IMR-90 (cell line): ENCODE results near the gene PKD1L1. TPM values are rescaled to one million over a fixed set of nuclear protein-coding genes. Genes with fewer than 3 reads are reported as not detected.
A peak's percentile ranks its signal among the peaks of the same experiment; 100 is the strongest.

Source experiments
- ATAC-seq: fragments of 200-7000 bp; cut with Tn5 transposase; 2 replicates; pipeline ENCODE4 v1.9.1; 2020; ENCODE audit warnings: low read depth, mild to moderate bottlenecking, moderate library complexity
- BruUV-seq: library from RNA; stranded (reverse); fragments of 400-500 nt; replicated peaks from 2 replicates; lab custom pipeline; 2021; lab: Mats Ljungman, UMichigan
- CTCF ChIA-PET: fragments of 300-600 bp; formaldehyde crosslinking; extraction: SDS; loops from one replicate; lab custom pipeline; 2021; ENCODE audit warnings: antibody characterized with exemption; lab: Yijun Ruan, JAX
- POLR2A ChIA-PET: fragments of 300-600 bp; sonication (Branson Sonifier 250); formaldehyde crosslinking; loops from one replicate; lab custom pipeline; 2022; ENCODE audit warnings: antibody characterized with exemption; ENCODE audit not compliant: unreplicated experiment; lab: Charles Lee
- DNase-seq: peaks from one replicate; pipeline ENCODE4 v3.0.0; 2013
- H2AFZ ChIP-seq: replicated peaks from 2 replicates; pipeline ENCODE3; 2013; ENCODE audit warnings: low read length, mild to moderate bottlenecking; ENCODE audit not compliant: poor library complexity
- H2AK5ac ChIP-seq: 2 replicates; pipeline ENCODE4 v1.6.1; 2013; ENCODE audit warnings: low read depth, low read length, inconsistent platforms
- H2AK9ac ChIP-seq: replicated peaks from 2 replicates; pipeline ENCODE3; 2013; ENCODE audit warnings: mild to moderate bottlenecking, low read depth, low read length, moderate library complexity; ENCODE audit not compliant: poor library complexity
- H2BK120ac ChIP-seq: 2 replicates; pipeline ENCODE4 v1.6.1; 2013; ENCODE audit warnings: low read depth, low read length, inconsistent platforms
- H2BK15ac ChIP-seq: 3 replicates; pipeline ENCODE4 v1.6.1; 2013; ENCODE audit warnings: low read depth, low read length, inconsistent platforms
- H2BK20ac ChIP-seq: 2 replicates; pipeline ENCODE4 v1.6.1; 2013; ENCODE audit warnings: low read depth, mild to moderate bottlenecking, inconsistent platforms, low read length, moderate library complexity
- H2BK5ac ChIP-seq: 2 replicates; pipeline ENCODE4 v1.6.1; 2013; ENCODE audit warnings: mild to moderate bottlenecking, low read depth, low read length, inconsistent platforms; ENCODE audit not compliant: poor library complexity, severe bottlenecking
- H3K14ac ChIP-seq: replicated peaks from 2 replicates; pipeline ENCODE4 v1.6.1; 2013; ENCODE audit warnings: low read depth, low read length, inconsistent platforms
- H3K18ac ChIP-seq: 2 replicates; pipeline ENCODE4 v1.6.1; 2013; ENCODE audit warnings: low read depth, low read length, control low read depth
- H3K23ac ChIP-seq: 2 replicates; pipeline ENCODE4 v1.6.1; 2013; ENCODE audit warnings: low read depth, low read length, inconsistent platforms
- H3K27ac ChIP-seq: 2 replicates; pipeline ENCODE4 v1.5.1; 2013; ENCODE audit warnings: mild to moderate bottlenecking, control low read depth, low read length; ENCODE audit not compliant: insufficient read depth
- H3K27me3 ChIP-seq: 2 replicates; pipeline ENCODE4 v1.6.1; 2013; ENCODE audit warnings: low read length; ENCODE audit not compliant: control insufficient read depth, insufficient read depth
- H3K36me3 ChIP-seq: 2 replicates; pipeline ENCODE4 v1.6.1; 2013; ENCODE audit warnings: low read length, mixed read lengths; ENCODE audit not compliant: control insufficient read depth, insufficient read depth
- H3K4ac ChIP-seq: 2 replicates; pipeline ENCODE4 v1.6.1; 2013; ENCODE audit warnings: low read depth, low read length, inconsistent platforms
- H3K4me1 ChIP-seq: 2 replicates; pipeline ENCODE4 v1.6.1; 2013; ENCODE audit warnings: low read length, mixed read lengths; ENCODE audit not compliant: control insufficient read depth, insufficient read depth
- H3K4me2 ChIP-seq: 2 replicates; pipeline ENCODE4 v1.6.1; 2013; ENCODE audit warnings: low read depth, mild to moderate bottlenecking, control low read depth, low read length, moderate library complexity
- H3K4me3 ChIP-seq: 2 replicates; pipeline ENCODE4 v1.5.1; 2013; ENCODE audit warnings: low read depth, mild to moderate bottlenecking, control low read depth, low read length, moderate library complexity; ENCODE audit not compliant: insufficient read depth
- H3K56ac ChIP-seq: 2 replicates; pipeline ENCODE4 v1.6.1; 2013; ENCODE audit warnings: low read length, inconsistent platforms; ENCODE audit not compliant: insufficient read depth; ENCODE audit errors: extremely low read depth
- H3K79me1 ChIP-seq, 2 experiments: 2 replicates each; pipeline ENCODE4 v1.6.1; 2013; ENCODE audit warnings: low read length in 2 of 2, inconsistent platforms in 1 of 2, low read depth in 1 of 2
- H3K9ac ChIP-seq: 2 replicates; pipeline ENCODE4 v1.6.1; 2013; ENCODE audit warnings: low read depth, low read length, control low read depth
- H3K9me1 ChIP-seq: 2 replicates; pipeline ENCODE4 v1.6.1; 2013; ENCODE audit warnings: low read length, inconsistent platforms; ENCODE audit not compliant: insufficient read depth
- H3K9me3 ChIP-seq: 2 replicates; pipeline ENCODE4 v1.6.1; 2013; ENCODE audit warnings: low read length; ENCODE audit not compliant: control insufficient read depth, insufficient read depth
- H4K20me1 ChIP-seq: 2 replicates; pipeline ENCODE4 v1.6.1; 2013; ENCODE audit warnings: low read length, inconsistent platforms; ENCODE audit not compliant: insufficient read depth
- H4K5ac ChIP-seq: 2 replicates; pipeline ENCODE4 v1.6.1; 2013; ENCODE audit warnings: mild to moderate bottlenecking, low read depth, low read length, control low read depth
- H4K8ac ChIP-seq, 2 experiments: 2 replicates each; pipeline ENCODE4 v1.6.1; 2013; ENCODE audit warnings: low read depth in 2 of 2, low read length in 2 of 2, control low read depth in 1 of 2, inconsistent platforms in 1 of 2
- H4K91ac ChIP-seq: 2 replicates; pipeline ENCODE4 v1.6.1; 2013; ENCODE audit warnings: low read depth, low read length, inconsistent platforms; ENCODE audit not compliant: insufficient read depth
- BHLHE40 ChIP-seq: fragments of 150-350 bp; IDR thresholded peaks from 2 replicates; pipeline ENCODE4 v1.6.1; 2016; ENCODE audit warnings: mild to moderate bottlenecking, low read depth, low read length
- CEBPB ChIP-seq: IDR thresholded peaks from 2 replicates; pipeline ENCODE4 v1.6.1; 2012; ENCODE audit warnings: low read depth, low read length, improper control_type of control experiment
- CHD1 ChIP-seq: IDR thresholded peaks from 2 replicates; pipeline ENCODE4 v1.6.1; 2012; ENCODE audit warnings: low read depth, low read length, improper control_type of control experiment
- FOS ChIP-seq: fragments of 150-350 bp; IDR thresholded peaks from 2 replicates; pipeline ENCODE4 v1.6.1; 2016; ENCODE audit warnings: low read depth, low read length
- MAFK ChIP-seq: IDR thresholded peaks from 2 replicates; pipeline ENCODE4 v1.6.1; 2012; ENCODE audit warnings: low read depth, low read length, improper control_type of control experiment
- MAZ ChIP-seq: IDR thresholded peaks from 2 replicates; pipeline ENCODE4 v1.6.1; 2012; ENCODE audit warnings: low read depth, mild to moderate bottlenecking, low read length, improper control_type of control experiment, moderate library complexity, borderline replicate concordance
- MXI1 ChIP-seq: IDR thresholded peaks from 2 replicates; pipeline ENCODE4 v1.6.1; 2012; ENCODE audit warnings: low read depth, mild to moderate bottlenecking, low read length, moderate library complexity, borderline replicate concordance
- NFE2L2 ChIP-seq: fragments of 150-350 bp; IDR thresholded peaks from 2 replicates; pipeline ENCODE4 v1.6.1; 2016; ENCODE audit warnings: low read depth, mild to moderate bottlenecking, low read length
- POLR2A ChIP-seq: IDR thresholded peaks from 2 replicates; pipeline ENCODE4 v1.6.1; 2012; ENCODE audit warnings: mild to moderate bottlenecking, low read depth, low read length
- RAD21 ChIP-seq: IDR thresholded peaks from 2 replicates; pipeline ENCODE4 v1.6.1; 2012; ENCODE audit warnings: low read length, improper control_type of control experiment
- RCOR1 ChIP-seq: IDR thresholded peaks from 2 replicates; pipeline ENCODE4 v1.6.1; 2012; ENCODE audit warnings: mild to moderate bottlenecking, low read length, improper control_type of control experiment; ENCODE audit not compliant: insufficient replicate concordance
- RFX5 ChIP-seq: IDR thresholded peaks from 2 replicates; pipeline ENCODE4 v1.8.0; 2012; ENCODE audit warnings: low read depth, mild to moderate bottlenecking, low read length, moderate library complexity
- SMC3 ChIP-seq: fragments of 150-350 bp; IDR thresholded peaks from 2 replicates; pipeline ENCODE4 v1.6.1; 2016; ENCODE audit warnings: low read depth, mild to moderate bottlenecking, antibody characterized with exemption, low read length, moderate library complexity
- WGBS, 2 experiments: methylation state at CpG; one replicate each; pipeline versions ENCODE4 v1.1.5 to v1.1.7; 2013; ENCODE audit warnings: missing lambda C conversion rate in 2 of 2; ENCODE audit not compliant: insufficient read length in 1 of 2; ENCODE audit errors: extremely low coverage in 2 of 2; 5-methylcytosine and 5-hydroxymethylcytosine counted together
- dilution Hi-C: fragments of 300-500 bp; cut with HindIII; formaldehyde crosslinking; loops from one replicate; pipeline ENCODE4 v1.14.3; 2018; ENCODE audit warnings: low sequenced_read_pairs; ENCODE audit not compliant: unreplicated experiment
- in situ Hi-C: fragments of 300-500 bp; cut with MboI; formaldehyde crosslinking; loops from 3 replicates; pipeline ENCODE4 v1.14.3; 2019; ENCODE audit warnings: low sequenced_read_pairs, inconsistent platforms, mixed read lengths
- intact Hi-C: fragments of 100-400 bp; cut with micrococcal nuclease; formaldehyde crosslinking; loops from 2 replicates; pipeline ENCODE4 v1.10.0; 2022
- polyA plus RNA-seq, 3 experiments: library from polyadenylated mRNA; depleted of rRNA; stranded (reverse); fragments of >200 nt; gene quantifications; 2 replicates each; pipeline ENCODE4 v1.2.3, GENCODE V29; 2012; ENCODE audit warnings: low replicate concordance in 1 of 3
- total RNA-seq: library from RNA; depleted of rRNA; stranded (reverse); fragments of >200 nt; gene quantifications from 2 replicates; pipeline ENCODE4 v1.2.3, GENCODE V29; 2012
- TF ChIP-seq, protein P1 (sequence below): conservative IDR thresholded peaks from 2 replicates; pipeline ENCODE4 v1.5.1; 2012; ENCODE audit warnings: mild to moderate bottlenecking, low read depth, low read length, improper control_type of control experiment
- TF ChIP-seq, protein P2 (sequence below): fragments of 150-350 bp; IDR thresholded peaks from 2 replicates; pipeline ENCODE4 v1.6.1; 2016; ENCODE audit warnings: low read depth, mild to moderate bottlenecking, low read length, moderate library complexity, borderline replicate concordance
- TF ChIP-seq, protein P3 (sequence below): fragments of 150-350 bp; IDR thresholded peaks from 2 replicates; pipeline ENCODE4 v1.6.1; 2017; ENCODE audit warnings: mild to moderate bottlenecking, antibody characterized with exemption, low read length, low read depth

Gene PKD1L1
- total and polyA plus RNA-seq, 2 of the 4 experiments (the other 2 are of a cell fraction): under 0.01 to 0.15 TPM

DNA sequence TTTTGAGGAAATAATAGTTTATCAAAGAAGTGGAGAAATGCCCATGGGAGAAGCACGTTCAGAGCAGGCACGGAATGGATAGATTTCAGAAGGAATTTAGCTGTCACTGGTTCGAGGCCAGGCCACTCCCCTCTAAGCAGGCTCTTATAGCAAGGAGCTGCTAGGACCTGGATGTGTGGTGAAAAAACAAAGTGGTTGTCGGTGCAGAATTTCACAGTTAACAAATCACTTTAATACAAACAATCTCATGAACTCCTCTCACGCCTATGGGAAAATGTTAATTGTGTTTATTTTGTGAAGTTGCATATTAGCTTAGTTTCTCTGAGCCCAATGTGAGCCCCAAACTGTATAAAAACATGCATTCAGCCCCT lies 176.3 kb downstream of the PKD1L1 start:
- no peak overlapping the region for H3K18ac ChIP-seq
- no peaks in the 10 kb centered on the region for H3K36me3 ChIP-seq
- H3K4me2 ChIP-seq: no peak overlapping the region
- H2AK5ac ChIP-seq: peak overlapping the region; percentile 30; the same call in 1 of the 2 replicates
- in situ Hi-C loops: no loop called here
- H3K79me1 ChIP-seq: no peaks in the 10 kb centered on the region
- no peak overlapping the region for H3K56ac ChIP-seq
- dilution Hi-C loops: no loop called here
- H2BK15ac ChIP-seq: peak overlapping the region; percentile 72; the same call in 1 of the 3 replicates
- peak overlapping the region; percentile 60 for H4K91ac ChIP-seq
- no peak overlapping the region for H4K5ac ChIP-seq
- no peak for DNase-seq
- WGBS, 2 experiments: no CpG with 5 or more reads among the region's 5 CpGs
- TF ChIP-seq, protein P1, sequence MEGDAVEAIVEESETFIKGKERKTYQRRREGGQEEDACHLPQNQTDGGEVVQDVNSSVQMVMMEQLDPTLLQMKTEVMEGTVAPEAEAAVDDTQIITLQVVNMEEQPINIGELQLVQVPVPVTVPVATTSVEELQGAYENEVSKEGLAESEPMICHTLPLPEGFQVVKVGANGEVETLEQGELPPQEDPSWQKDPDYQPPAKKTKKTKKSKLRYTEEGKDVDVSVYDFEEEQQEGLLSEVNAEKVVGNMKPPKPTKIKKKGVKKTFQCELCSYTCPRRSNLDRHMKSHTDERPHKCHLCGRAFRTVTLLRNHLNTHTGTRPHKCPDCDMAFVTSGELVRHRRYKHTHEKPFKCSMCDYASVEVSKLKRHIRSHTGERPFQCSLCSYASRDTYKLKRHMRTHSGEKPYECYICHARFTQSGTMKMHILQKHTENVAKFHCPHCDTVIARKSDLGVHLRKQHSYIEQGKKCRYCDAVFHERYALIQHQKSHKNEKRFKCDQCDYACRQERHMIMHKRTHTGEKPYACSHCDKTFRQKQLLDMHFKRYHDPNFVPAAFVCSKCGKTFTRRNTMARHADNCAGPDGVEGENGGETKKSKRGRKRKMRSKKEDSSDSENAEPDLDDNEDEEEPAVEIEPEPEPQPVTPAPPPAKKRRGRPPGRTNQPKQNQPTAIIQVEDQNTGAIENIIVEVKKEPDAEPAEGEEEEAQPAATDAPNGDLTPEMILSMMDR: no peak
- TF ChIP-seq POLR2A (no peak), SMC3 (no peak), MAZ (no peak), MAFK (no peak), CEBPB (no peak), NFE2L2 (no peak), RFX5 (no peak), RAD21 (no peak), BHLHE40 (no peak), FOS (no peak), MXI1 (no peak), RCOR1 (no peak), CHD1 (no peak)
- TF ChIP-seq, protein P2, sequence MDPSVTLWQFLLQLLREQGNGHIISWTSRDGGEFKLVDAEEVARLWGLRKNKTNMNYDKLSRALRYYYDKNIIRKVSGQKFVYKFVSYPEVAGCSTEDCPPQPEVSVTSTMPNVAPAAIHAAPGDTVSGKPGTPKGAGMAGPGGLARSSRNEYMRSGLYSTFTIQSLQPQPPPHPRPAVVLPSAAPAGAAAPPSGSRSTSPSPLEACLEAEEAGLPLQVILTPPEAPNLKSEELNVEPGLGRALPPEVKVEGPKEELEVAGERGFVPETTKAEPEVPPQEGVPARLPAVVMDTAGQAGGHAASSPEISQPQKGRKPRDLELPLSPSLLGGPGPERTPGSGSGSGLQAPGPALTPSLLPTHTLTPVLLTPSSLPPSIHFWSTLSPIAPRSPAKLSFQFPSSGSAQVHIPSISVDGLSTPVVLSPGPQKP: no peak
- TF ChIP-seq, protein P3, sequence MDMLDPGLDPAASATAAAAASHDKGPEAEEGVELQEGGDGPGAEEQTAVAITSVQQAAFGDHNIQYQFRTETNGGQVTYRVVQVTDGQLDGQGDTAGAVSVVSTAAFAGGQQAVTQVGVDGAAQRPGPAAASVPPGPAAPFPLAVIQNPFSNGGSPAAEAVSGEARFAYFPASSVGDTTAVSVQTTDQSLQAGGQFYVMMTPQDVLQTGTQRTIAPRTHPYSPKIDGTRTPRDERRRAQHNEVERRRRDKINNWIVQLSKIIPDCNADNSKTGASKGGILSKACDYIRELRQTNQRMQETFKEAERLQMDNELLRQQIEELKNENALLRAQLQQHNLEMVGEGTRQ: no peak
- POLR2A ChIA-PET: no interaction called here
- H2AK9ac ChIP-seq: no peak overlapping the region
- H3K9me1 ChIP-seq: peaks cover 11% of the 10 kb centered on the region; the same call in 1 of the 2 replicates
- no peak overlapping the region for H2BK5ac ChIP-seq
- peak; percentile 42 for ATAC-seq
- H2AFZ ChIP-seq: no peak overlapping the region
- no peak overlapping the region for H3K9ac ChIP-seq
- no peaks in the 10 kb centered on the region for H3K9me3 ChIP-seq
- no peak overlapping the region for H3K27ac ChIP-seq
- H2BK120ac ChIP-seq: peak overlapping the region; percentile 79
- H2BK20ac ChIP-seq: peak overlapping the region; percentile 71; the same call in 1 of the 2 replicates
- no peaks in the 10 kb centered on the region for H4K20me1 ChIP-seq
- H3K4me3 ChIP-seq: no peak overlapping the region
- CTCF ChIA-PET: no interaction called here
- no TSS peak for BruUV-seq
- peak overlapping the region; percentile 36; the same call in 1 of the 2 replicates for H3K4ac ChIP-seq
- H3K27me3 ChIP-seq: no peaks in the 10 kb centered on the region
- peak overlapping the region; percentile 12 to 26; a peak in 1 of 4 replicates for H4K8ac ChIP-seq
- H3K23ac ChIP-seq: no peak overlapping the region
- H3K4me1 ChIP-seq: peaks cover 7% of the 10 kb centered on the region; the same call in 1 of the 2 replicates
- intact Hi-C loops: no loop called here
- H3K14ac ChIP-seq: 0 out of 2 replicates have a peak overlapping the region, but pooled peaks have one; percentile 17
